ENCODE results near the gene NAA50.

The NAA50 gene

DNA sequence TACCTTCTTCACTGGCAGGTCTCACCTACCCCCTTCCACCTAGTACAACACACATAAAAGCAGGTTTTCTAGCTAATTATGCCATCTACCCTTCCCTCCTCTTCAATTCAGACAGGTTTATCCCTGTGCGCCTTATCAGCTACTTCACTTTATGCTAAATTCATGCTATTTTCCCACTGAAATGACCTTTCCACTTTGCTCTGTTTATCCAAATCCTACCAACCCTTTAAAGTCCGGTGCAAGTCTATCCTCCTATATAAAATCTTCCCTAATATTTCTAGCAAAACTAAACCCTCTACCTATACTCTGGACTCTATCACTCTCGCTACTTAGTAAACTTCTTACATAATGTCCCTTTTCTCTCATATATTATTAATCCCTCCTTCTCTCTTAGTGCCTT lies 55.6 kb downstream of the NAA50 start:
- DNase-seq (ENCODE audit: low read depth in 2 of 2) = no peak

DNA sequence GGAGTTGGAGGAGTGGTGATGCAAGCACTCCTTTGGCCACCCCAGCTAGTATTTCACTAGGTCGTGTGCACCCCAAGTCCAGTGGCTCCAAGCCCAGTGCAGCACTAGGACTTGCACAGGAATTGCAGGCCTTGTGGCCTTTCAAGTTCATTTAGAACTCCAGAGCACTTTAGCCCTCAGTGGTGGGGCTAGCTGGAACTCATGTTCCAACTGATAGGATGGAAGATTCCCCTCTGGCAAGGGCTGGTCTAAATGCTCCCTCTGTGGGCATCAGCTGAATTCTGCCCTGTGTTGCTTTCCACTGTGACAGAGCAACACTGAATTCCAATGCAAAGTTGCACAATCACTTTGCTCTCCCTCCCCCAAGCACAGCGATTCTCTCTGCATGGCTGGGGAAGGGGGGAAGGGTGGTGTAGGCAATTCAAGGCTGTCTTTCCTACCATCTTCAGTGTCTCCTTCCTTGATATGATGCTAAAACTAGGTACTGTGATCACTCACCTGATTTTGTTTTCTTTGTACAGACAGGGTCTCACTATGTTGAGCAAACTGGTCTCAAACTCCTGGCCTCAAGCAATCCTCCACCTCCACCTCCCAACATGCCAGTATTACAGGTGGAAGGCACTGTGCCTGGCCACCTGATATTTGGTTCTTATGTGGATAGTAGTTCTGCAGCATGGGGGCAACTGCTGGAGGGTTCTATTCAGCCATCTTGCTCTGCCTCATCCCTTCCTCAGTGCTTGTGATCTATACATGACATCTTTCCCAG lies 59.9 kb downstream of the NAA50 start:
- DNase-seq (ENCODE audit: low read depth in 2 of 2) = no peak

DNA sequence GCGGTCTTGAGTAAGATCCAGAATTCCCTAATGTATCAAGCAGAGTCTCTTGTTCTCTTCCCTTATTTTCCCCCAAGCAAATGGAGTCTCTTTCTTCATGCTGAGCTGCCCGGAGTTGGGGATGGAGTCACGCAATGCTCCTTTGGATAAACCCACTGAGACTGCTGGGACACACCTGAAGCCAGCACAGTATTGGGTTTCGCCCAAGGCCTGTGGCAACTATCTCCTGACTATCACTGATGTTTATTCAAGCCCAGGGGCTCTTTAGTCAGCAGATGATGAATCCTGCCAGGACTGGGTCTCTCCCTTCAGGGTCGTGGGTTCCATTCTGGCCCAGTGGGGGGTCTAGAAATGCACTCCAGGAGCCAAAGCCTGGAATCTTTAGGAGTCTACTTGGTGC lies 60.9 kb downstream of the NAA50 start:
- DNase-seq (ENCODE audit: low read depth in 2 of 2) = no peak

DNA sequence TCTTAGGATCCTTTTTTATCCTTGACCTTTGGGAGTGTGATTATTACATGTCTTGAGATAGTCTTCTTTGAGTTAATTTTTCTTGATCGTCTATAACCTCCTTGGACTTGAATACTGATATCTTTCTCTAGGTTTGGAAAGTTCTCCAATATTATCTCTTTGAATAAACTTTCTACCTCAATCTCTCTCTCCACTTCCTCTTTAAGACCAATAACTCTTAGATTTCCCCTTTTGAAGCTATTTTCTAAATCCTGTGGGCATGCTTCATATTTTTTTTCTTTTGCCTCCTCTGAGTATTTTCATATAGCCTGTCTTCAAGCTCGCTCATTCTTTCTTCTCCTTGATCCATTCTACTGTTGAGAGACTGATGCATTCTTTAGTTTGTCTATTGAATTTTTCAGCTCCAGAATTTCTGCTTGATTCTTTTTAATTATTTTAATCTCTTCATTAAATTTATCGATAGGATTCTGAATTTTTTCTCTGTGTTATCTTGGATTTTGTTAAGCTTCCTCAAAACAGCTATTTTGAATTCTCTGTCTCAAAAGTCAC lies 61.7 kb downstream of the NAA50 start:
- DNase-seq (ENCODE audit: low read depth in 2 of 2) = no peak

DNA sequence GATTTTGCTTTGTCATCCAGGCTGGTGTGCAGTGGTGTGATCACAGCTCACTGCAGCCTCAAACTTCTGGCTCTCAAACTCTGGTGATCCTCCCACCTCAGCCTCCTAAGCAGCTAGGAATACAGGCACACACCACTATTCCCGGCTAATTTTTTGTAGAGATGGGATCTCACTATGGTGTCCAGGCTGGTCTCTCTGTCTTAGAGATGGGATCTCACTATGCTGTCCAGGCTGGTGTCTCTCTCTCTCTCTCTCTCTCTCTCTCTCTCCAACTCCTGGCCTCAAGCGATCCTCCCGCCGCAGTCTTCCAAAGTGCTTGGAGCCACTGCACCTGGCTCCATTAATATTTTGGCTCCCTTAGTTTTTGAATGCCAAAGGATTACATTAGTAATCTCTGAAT lies 67.3 kb downstream of the NAA50 start:
- DNase-seq (ENCODE audit: low read depth in 2 of 2) = no peak

DNA sequence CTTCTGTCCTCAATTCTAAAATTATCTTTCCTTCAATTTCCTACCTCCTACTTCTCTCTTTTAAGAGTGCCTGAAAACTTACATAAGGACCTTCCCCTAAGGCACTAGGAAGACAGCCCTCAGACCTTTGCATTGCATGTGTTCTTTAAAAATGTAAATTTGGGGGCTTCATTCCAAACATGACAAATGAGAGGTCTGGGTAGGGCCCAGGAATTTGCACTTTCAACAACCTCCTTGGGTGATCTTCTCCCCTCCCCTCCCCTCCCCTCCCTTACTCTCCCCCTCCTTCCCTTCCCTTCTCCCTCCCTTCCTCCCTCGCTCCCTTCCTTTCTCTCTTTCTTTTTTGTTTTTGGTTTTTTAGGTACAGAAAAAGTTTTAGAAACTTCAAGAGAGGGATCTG lies 68.3 kb downstream of the NAA50 start:
- no peak for DNase-seq (ENCODE audit: low read depth in 2 of 2)

DNA sequence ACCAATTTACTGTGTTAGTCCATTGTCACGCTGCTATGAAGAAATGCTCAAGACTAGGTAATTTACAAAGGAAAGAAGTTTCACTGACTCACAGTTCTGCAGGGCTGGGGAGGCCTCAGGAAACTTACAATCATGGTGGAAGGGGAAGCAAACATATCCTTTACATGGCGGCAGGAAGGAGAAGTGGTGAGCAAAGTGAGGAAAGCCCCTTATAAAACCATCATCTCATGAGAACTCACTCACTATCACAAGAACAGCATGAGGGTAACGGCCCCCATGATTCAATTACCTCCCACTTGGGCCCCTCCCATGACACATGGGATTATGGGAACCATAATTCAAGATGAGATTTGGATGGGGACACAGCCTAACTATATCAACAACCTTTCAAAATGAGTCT lies 69.8 kb downstream of the NAA50 start:
- no peak for DNase-seq (ENCODE audit: low read depth in 2 of 2)

DNA sequence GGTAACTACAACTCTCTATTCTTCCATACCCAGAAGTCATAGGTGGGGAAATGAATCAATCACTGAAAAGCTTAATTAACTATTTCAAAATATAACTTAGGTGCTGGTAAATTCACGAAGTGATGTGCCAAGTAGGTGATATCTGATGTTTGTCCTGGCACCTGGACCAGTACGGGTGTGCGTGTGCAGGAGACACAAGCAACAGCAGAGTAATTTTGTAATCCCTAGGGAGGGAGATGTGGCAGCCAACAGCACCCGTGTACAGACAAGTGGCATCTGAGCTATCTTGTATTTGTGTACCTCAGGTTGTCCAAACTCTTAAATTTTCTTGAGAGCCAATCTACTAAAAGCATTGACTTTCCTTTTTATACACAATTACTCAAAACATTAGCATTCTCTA lies 72.5 kb downstream of the NAA50 start:
- no peak for DNase-seq (ENCODE audit: low read depth in 2 of 2)

DNA sequence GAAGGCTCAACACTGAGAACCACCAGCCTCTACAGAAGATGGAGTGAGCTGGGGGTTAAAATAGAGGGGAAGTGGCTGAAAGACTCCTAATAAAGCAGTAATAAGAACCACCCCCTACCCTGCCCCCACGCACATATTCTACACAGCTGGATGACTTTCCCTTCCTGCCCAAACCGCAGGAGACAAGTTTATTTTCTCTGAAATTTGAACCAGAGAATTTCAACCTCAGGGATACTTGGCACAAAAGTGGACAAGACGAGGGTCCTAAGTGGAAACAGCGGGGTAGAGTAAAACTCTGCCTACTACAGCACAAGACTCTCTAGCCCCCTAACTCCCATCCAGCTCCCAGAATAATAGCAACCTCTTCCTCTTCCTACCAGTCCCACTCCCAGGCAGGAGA lies 78.0 kb downstream of the NAA50 start:
- no peak for DNase-seq (ENCODE audit: low read depth in 2 of 2)
